Activated CD4-positive, alpha-beta T cell treated with anti-CD3 and anti-CD28 coated beads, Interleukin-2, amount 10 ng/mL, durations not matched to agents 24 days and 14 days (primary cell): ENCODE results near the gene CAMSAP3. TPM values are rescaled to one million over a fixed set of nuclear protein-coding genes. Genes with fewer than 3 reads are reported as not detected.
"Not testable (repeated sequence)": the region's sequence is repeated elsewhere in the genome, so short reads cannot be mapped to it uniquely, and the experiment has no call there.

Experiments
- DNase-seq: peaks from one replicate; pipeline ENCODE4 v3.0.0; 2022
- H3K27ac Mint-ChIP-seq: one replicate; pipeline ENCODE4 v1.8.0; 2022; ENCODE audit warnings: mild to moderate bottlenecking, mixed read lengths
- H3K27me3 Mint-ChIP-seq: one replicate; pipeline ENCODE4 v1.8.0; 2022; ENCODE audit warnings: mixed read lengths
- H3K36me3 Mint-ChIP-seq: one replicate; pipeline ENCODE4 v1.8.0; 2022; ENCODE audit warnings: low read depth, mild to moderate bottlenecking, mixed read lengths
- H3K4me1 Mint-ChIP-seq: one replicate; pipeline ENCODE4 v1.8.0; 2021; ENCODE audit warnings: mixed read lengths
- H3K4me3 Mint-ChIP-seq: one replicate; pipeline ENCODE4 v1.8.0; 2022; ENCODE audit warnings: mild to moderate bottlenecking, moderate library complexity, mixed read lengths
- H3K9me3 Mint-ChIP-seq: one replicate; pipeline ENCODE4 v1.8.0; 2021; ENCODE audit warnings: mixed read lengths
- intact Hi-C: fragments of 100-400 bp; cut with micrococcal nuclease; formaldehyde crosslinking; loops from one replicate; pipeline ENCODE4 v1.15.1; 2023
- total RNA-seq: library from RNA; stranded (reverse); gene quantifications from 2 replicates; pipeline ENCODE4 v1.2.3, GENCODE V29; 2022

Gene CAMSAP3
- total RNA-seq, 1 donor from 2014 or later = 0.09 TPM

DNA sequence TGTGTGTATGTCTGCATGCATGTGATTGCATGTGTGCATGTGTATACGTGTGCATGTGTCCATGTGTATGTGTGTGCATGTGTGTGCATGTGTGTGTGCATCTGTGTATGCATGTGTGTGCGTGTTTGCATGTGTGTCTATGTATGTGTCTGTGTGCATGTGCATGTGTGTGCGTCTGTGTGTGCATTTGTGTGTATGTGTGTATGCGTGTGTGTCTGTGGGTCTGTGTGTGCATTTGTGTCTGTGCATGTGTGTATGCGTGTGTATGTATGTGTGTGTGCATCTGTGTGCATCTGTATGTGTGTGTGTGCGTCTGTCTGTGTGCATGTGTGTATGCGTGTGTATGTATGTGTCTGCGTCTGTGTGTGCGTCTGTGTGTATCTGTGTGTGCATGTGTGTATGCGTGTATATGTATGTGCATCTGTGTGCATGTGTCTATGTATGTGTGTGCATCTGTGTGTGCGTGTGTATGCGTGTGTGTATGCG lies 44.2 kb downstream of the CAMSAP3 start:
- H3K4me3 Mint-ChIP-seq = no peak overlapping the region
- H3K9me3 Mint-ChIP-seq = no peaks in the 10 kb centered on the region
- peaks cover 23% of the 10 kb centered on the region for H3K4me1 Mint-ChIP-seq
- H3K27me3 Mint-ChIP-seq = no peaks in the 10 kb centered on the region
- DNase-seq = no peak
- no peak overlapping the region for H3K27ac Mint-ChIP-seq
- H3K36me3 Mint-ChIP-seq = peaks cover 31% of the 10 kb centered on the region
- intact Hi-C loops = no loop called here

DNA sequence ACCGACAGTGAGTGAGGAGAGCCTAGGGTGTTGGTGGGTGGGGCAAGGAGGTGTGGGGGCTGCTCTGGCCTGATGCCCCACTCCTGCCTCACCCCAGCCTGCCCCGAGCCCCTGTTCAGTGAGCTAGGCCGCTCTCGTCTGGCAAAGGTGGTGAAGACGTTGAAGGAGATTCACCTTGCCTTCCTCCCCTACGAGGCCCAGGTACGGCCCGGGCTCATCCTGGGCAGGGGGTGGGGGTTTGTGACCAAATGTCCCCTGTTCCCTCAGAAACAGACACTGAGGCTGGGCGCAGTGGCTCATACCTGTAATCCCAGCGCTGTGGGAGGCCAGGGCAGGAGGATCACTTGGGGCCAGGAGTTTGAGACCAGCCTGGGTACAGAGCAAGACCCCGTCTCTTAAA lies 45.1 kb downstream of the CAMSAP3 start:
- Mint-ChIP-seq H3K27me3 (no peaks in the 10 kb centered on the region), H3K27ac (no peak overlapping the region), H3K4me1 (peaks cover 18% of the 10 kb centered on the region), H3K4me3 (no peak overlapping the region), H3K36me3 (peaks cover 36% of the 10 kb centered on the region), H3K9me3 (no peaks in the 10 kb centered on the region)
- DNase-seq = no peak
- intact Hi-C loops = no loop called here

GRCh38 chr19:7641290-7642276 lies 45.9 kb downstream of the CAMSAP3 start:
- Mint-ChIP-seq H3K36me3 (peaks cover 40% of the 10 kb centered on the region), H3K27ac (no peak overlapping the region), H3K9me3 (no peaks in the 10 kb centered on the region), H3K27me3 (no peaks in the 10 kb centered on the region), H3K4me3 (no peak overlapping the region), H3K4me1 (peaks cover 15% of the 10 kb centered on the region)
- no peak for DNase-seq
- intact Hi-C loops = no loop called here

DNA sequence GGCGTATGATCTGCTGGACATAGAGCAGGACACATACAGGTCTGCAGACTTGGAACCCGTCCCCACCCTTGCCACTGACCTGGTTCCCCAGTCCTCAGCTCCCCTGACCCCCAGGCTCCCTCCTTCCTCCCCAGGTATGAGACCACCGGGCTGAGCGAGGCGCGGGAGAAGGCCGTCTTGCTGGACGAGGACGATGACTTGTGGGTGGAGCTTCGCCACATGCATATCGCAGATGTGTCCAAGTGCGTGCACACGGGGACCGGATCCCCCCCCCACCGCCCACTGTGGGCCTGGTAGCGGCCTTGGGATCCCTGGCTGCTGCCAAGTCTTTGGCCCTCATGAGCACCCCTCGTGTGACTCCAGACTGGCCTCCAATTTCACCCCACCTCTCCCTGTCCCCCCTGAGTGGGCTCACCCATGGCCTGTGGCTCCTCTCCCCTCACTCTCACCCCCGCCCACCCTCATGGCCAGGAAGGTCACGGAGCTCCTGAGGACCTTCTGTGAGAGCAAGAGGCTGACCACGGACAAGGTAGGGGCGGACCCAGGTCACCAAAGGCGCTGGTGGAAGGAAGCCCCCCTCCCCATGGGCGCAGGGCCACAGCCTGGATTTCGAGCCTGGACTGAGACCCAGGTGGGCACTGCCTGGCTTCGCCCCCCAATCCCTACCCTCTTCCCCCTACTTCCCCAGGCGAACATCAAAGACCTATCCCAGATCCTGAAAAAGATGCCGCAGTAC lies 46.8 kb downstream of the CAMSAP3 start:
- no peak overlapping the region for H3K27ac Mint-ChIP-seq
- DNase-seq = no peak
- intact Hi-C loops = no loop called here
- H3K4me3 Mint-ChIP-seq = no peak overlapping the region
- H3K36me3 Mint-ChIP-seq = peaks cover 40% of the 10 kb centered on the region
- peaks cover 15% of the 10 kb centered on the region for H3K4me1 Mint-ChIP-seq
- no peaks in the 10 kb centered on the region for H3K27me3 Mint-ChIP-seq
- no peaks in the 10 kb centered on the region for H3K9me3 Mint-ChIP-seq

- peaks cover 44% of the 10 kb centered on the region for H3K36me3 Mint-ChIP-seq
- no peak overlapping the region for H3K27ac Mint-ChIP-seq
- no peak for DNase-seq
- H3K9me3 Mint-ChIP-seq = no peaks in the 10 kb centered on the region
- peaks cover 13% of the 10 kb centered on the region for H3K4me1 Mint-ChIP-seq
- H3K4me3 Mint-ChIP-seq = no peak overlapping the region
- intact Hi-C loops = no loop called here
- no peaks in the 10 kb centered on the region for H3K27me3 Mint-ChIP-seq
These were observed 47.4 kb downstream of the CAMSAP3 start for GRCh38 chr19:7643031-7643415.

GRCh38 chr19:7643629-7644549 lies 48.2 kb downstream of the CAMSAP3 start:
- intact Hi-C loops = not testable (repeated sequence)
- peak; percentile 74 for DNase-seq

GRCh38 chr19:7644550-7644877 lies 48.9 kb downstream of the CAMSAP3 start:
- Mint-ChIP-seq H3K4me1 (peaks cover 9% of the 10 kb centered on the region), H3K27me3 (no peaks in the 10 kb centered on the region), H3K4me3 (no peak overlapping the region), H3K9me3 (no peaks in the 10 kb centered on the region), H3K36me3 (peaks cover 39% of the 10 kb centered on the region), H3K27ac (no peak overlapping the region)
- intact Hi-C loops = no loop called here
- DNase-seq = no peak

More at GRCh38 chr19:7643629-7644549, 48.2 kb downstream of the CAMSAP3 start:
- H3K9me3 Mint-ChIP-seq, H3K27me3 Mint-ChIP-seq, H3K27ac Mint-ChIP-seq, H3K4me3 Mint-ChIP-seq: not testable (repeated sequence)
- peaks cover 11% of the 10 kb centered on the region for H3K4me1 Mint-ChIP-seq
- peaks cover 44% of the 10 kb centered on the region for H3K36me3 Mint-ChIP-seq

GRCh38 chr19:7645163-7645562 lies 49.5 kb downstream of the CAMSAP3 start:
- Mint-ChIP-seq H3K27ac (no peak overlapping the region), H3K4me1 (peaks cover 3% of the 10 kb centered on the region), H3K9me3 (no peaks in the 10 kb centered on the region), H3K27me3 (peaks cover 2% of the 10 kb centered on the region), H3K36me3 (peaks cover 32% of the 10 kb centered on the region), H3K4me3 (no peak overlapping the region)
- intact Hi-C loops = no loop called here
- no peak for DNase-seq

- Mint-ChIP-seq H3K9me3 (no peaks in the 10 kb centered on the region), H3K4me3 (no peak overlapping the region), H3K27me3 (peaks cover 2% of the 10 kb centered on the region), H3K4me1 (no peaks in the 10 kb centered on the region), H3K36me3 (peaks cover 29% of the 10 kb centered on the region), H3K27ac (no peak overlapping the region)
- no peak for DNase-seq
- intact Hi-C loops = no loop called here
These were observed 50.2 kb downstream of the CAMSAP3 start for GRCh38 chr19:7645656-7646425.

- Mint-ChIP-seq H3K4me1 (no peaks in the 10 kb centered on the region), H3K4me3 (no peak overlapping the region), H3K36me3 (peaks cover 29% of the 10 kb centered on the region), H3K27me3 (peaks cover 2% of the 10 kb centered on the region), H3K9me3 (no peaks in the 10 kb centered on the region), H3K27ac (no peak overlapping the region)
- intact Hi-C loops = no loop called here
- no peak for DNase-seq
These were observed 50.7 kb downstream of the CAMSAP3 start for GRCh38 chr19:7646426-7646700.

GRCh38 chr19:7647156-7647555 lies 51.5 kb downstream of the CAMSAP3 start:
- H3K9me3 Mint-ChIP-seq = no peaks in the 10 kb centered on the region
- DNase-seq = no peak
- no peak overlapping the region for H3K27ac Mint-ChIP-seq
- H3K4me3 Mint-ChIP-seq = no peak overlapping the region
- H3K27me3 Mint-ChIP-seq = peaks cover 2% of the 10 kb centered on the region
- intact Hi-C loops = no loop called here
- H3K36me3 Mint-ChIP-seq = peaks cover 29% of the 10 kb centered on the region
- peaks cover 3% of the 10 kb centered on the region for H3K4me1 Mint-ChIP-seq

- DNase-seq = no peak
- Mint-ChIP-seq H3K4me1 (peaks cover 10% of the 10 kb centered on the region), H3K27me3 (peaks cover 2% of the 10 kb centered on the region)
These were observed 52.8 kb downstream of the CAMSAP3 start for GRCh38 chr19:7648265-7649014.

More at GRCh38 chr19:7648265-7649014, 52.8 kb downstream of the CAMSAP3 start:
- intact Hi-C loops = no loop called here
- Mint-ChIP-seq H3K36me3 (peaks cover 18% of the 10 kb centered on the region), H3K27ac (no peak overlapping the region), H3K9me3 (no peaks in the 10 kb centered on the region), H3K4me3 (no peak overlapping the region)
